Panc1 (cell line): Measurements from ENCODE around the gene OLIG2.

Source experiments
- CTCF ChIP-seq: fragments of 450-650 bp; IDR thresholded peaks from 2 replicates; pipeline ENCODE4 v1.5.1; 2017; ENCODE audit warnings: mild to moderate bottlenecking
- POLR2AphosphoS5 ChIP-seq: IDR thresholded peaks from 2 replicates; pipeline ENCODE4 v1.6.1; 2012; ENCODE audit warnings: mild to moderate bottlenecking, low read depth, low read length, moderate library complexity
- SIN3A ChIP-seq: IDR thresholded peaks from 2 replicates; pipeline ENCODE4 v1.6.1; 2012; ENCODE audit warnings: low read depth, mild to moderate bottlenecking, low read length, moderate library complexity, borderline replicate concordance; ENCODE audit not compliant: insufficient read depth

- TF ChIP-seq CTCF (no peak), SIN3A (no peak), POLR2AphosphoS5 (no peak)
Measured at GRCh38 chr21:33032434-33033047, 6.8 kb downstream of the OLIG2 start.
